Endothelial cell (in vitro differentiated cells): ENCODE measurements around the gene THBS3. TPM values are rescaled to one million over a fixed set of nuclear protein-coding genes. Genes with fewer than 3 reads are reported as not detected.

Source experiments
- DNase-seq: peaks from one replicate; pipeline ENCODE4 v3.0.0; 2021; ENCODE audit warnings: low spot score
- H3K27ac Mint-ChIP-seq: one replicate; pipeline ENCODE4 v1.8.0; 2021; ENCODE audit warnings: mixed read lengths, inconsistent platforms; ENCODE audit not compliant: unreplicated experiment
- H3K27me3 Mint-ChIP-seq: one replicate; pipeline ENCODE4 v1.8.0; 2021; ENCODE audit warnings: mild to moderate bottlenecking, moderate library complexity, mixed read lengths, inconsistent platforms; ENCODE audit not compliant: unreplicated experiment
- H3K36me3 Mint-ChIP-seq: one replicate; pipeline ENCODE4 v1.8.0; 2021; ENCODE audit warnings: mild to moderate bottlenecking, low read depth, mixed read lengths, inconsistent platforms; ENCODE audit not compliant: unreplicated experiment
- H3K4me1 Mint-ChIP-seq: one replicate; pipeline ENCODE4 v1.8.0; 2021; ENCODE audit warnings: mild to moderate bottlenecking, mixed read lengths, inconsistent platforms; ENCODE audit not compliant: unreplicated experiment
- H3K4me3 Mint-ChIP-seq: one replicate; pipeline ENCODE4 v1.8.0; 2021; ENCODE audit warnings: mild to moderate bottlenecking, mixed read lengths, inconsistent platforms; ENCODE audit not compliant: unreplicated experiment
- H3K9me3 Mint-ChIP-seq: one replicate; pipeline ENCODE4 v1.8.0; 2021; ENCODE audit warnings: mixed read lengths, inconsistent platforms; ENCODE audit not compliant: unreplicated experiment
- CTCF ChIP-seq: fragments of 200-600 bp; sonication (generic); IDR thresholded peaks from one replicate; pipeline ENCODE4 v1.5.0; 2021; ENCODE audit warnings: antibody characterized with exemption; ENCODE audit not compliant: unreplicated experiment
- total RNA-seq: library from RNA; stranded (reverse); fragmentation: NEBNext Ultra II Directional; extraction: Animal tissue kit (Norgen Biotek cat#: 25700); gene quantifications from one replicate; pipeline ENCODE4 v1.2.1, GENCODE V29; 2021; ENCODE audit not compliant: unreplicated experiment

THBS3 gene
- total RNA-seq, 1 donor from 2014 or later: 35.5 TPM

GRCh38 chr1:155254228-155254713 is 46.6 kb upstream of the THBS3 start:
- no peak for DNase-seq
- Mint-ChIP-seq H3K27ac (peak overlapping the region; percentile 48), H3K9me3 (no peaks in the 10 kb centered on the region), H3K36me3 (peaks cover 23% of the 10 kb centered on the region), H3K4me1 (peaks cover 33% of the 10 kb centered on the region), H3K4me3 (peak overlapping the region; percentile 91), H3K27me3 (peaks cover 13% of the 10 kb centered on the region)
- no peak for TF ChIP-seq CTCF

- no peaks in the 10 kb centered on the region for H3K9me3 Mint-ChIP-seq
- H3K4me3 Mint-ChIP-seq: peak overlapping the region; percentile 91
- H3K36me3 Mint-ChIP-seq: peaks cover 23% of the 10 kb centered on the region
- no peak for DNase-seq
- no peak overlapping the region for H3K27ac Mint-ChIP-seq
- peaks cover 33% of the 10 kb centered on the region for H3K4me1 Mint-ChIP-seq
- no peak for TF ChIP-seq CTCF
- H3K27me3 Mint-ChIP-seq: peaks cover 13% of the 10 kb centered on the region
Measured at GRCh38 chr1:155253797-155254196, 46.1 kb upstream of the THBS3 start.

- no peak for TF ChIP-seq CTCF
- Mint-ChIP-seq H3K9me3 (no peaks in the 10 kb centered on the region), H3K27me3 (peaks cover 13% of the 10 kb centered on the region), H3K4me3 (peak overlapping the region; percentile 81), H3K4me1 (peaks cover 33% of the 10 kb centered on the region), H3K27ac (no peak overlapping the region), H3K36me3 (peaks cover 18% of the 10 kb centered on the region)
- no peak for DNase-seq
Measured at GRCh38 chr1:155253208-155253607, 45.5 kb upstream of the THBS3 start.

- no peaks in the 10 kb centered on the region for H3K9me3 Mint-ChIP-seq
- peaks cover 10% of the 10 kb centered on the region for H3K27me3 Mint-ChIP-seq
- H3K4me3 Mint-ChIP-seq: no peak overlapping the region
- H3K36me3 Mint-ChIP-seq: peaks cover 14% of the 10 kb centered on the region
- H3K4me1 Mint-ChIP-seq: peaks cover 27% of the 10 kb centered on the region
- no peak overlapping the region for H3K27ac Mint-ChIP-seq
- no peak for DNase-seq
- no peak for TF ChIP-seq CTCF
Measured at GRCh38 chr1:155251566-155251965, 43.9 kb upstream of the THBS3 start.

- Mint-ChIP-seq H3K4me1 (peaks cover 25% of the 10 kb centered on the region), H3K9me3 (no peaks in the 10 kb centered on the region), H3K4me3 (peak overlapping the region; percentile 9)
Measured at GRCh38 chr1:155250633-155251449, 43.1 kb upstream of the THBS3 start.

More at GRCh38 chr1:155250633-155251449, 43.1 kb upstream of the THBS3 start:
- Mint-ChIP-seq H3K36me3 (peaks cover 17% of the 10 kb centered on the region), H3K27me3 (peaks cover 16% of the 10 kb centered on the region), H3K27ac (no peak overlapping the region)
- peak; percentile 96 for TF ChIP-seq CTCF
- DNase-seq: peak; percentile 99
